HCT116 (cell line): ENCODE measurements around the gene KCTD17. TPM values are rescaled to one million over a fixed set of nuclear protein-coding genes. Genes with fewer than 3 reads are reported as not detected.
A peak's percentile ranks its signal among the peaks of the same experiment; 100 is the strongest.

ENCODE experiments used
- ATAC-seq: fragments of 200-7000 bp; cut with Tn5 transposase; 2 replicates; pipeline ENCODE4 v1.9.1; 2020; ENCODE audit warnings: mild to moderate bottlenecking, moderate library complexity
- BruUV-seq: library from RNA; stranded (reverse); fragments of 400-500 nt; replicated peaks from 2 replicates; lab custom pipeline; 2021; lab: Mats Ljungman, UMichigan
- CTCF ChIA-PET: fragments of 300-600 bp; sonication (Branson Sonifier 250); formaldehyde crosslinking; loops from one replicate; lab custom pipeline; 2021; ENCODE audit warnings: antibody characterized with exemption; lab: Charles Lee
- POLR2A ChIA-PET: fragments of 300-600, 350-600 bp; sonication (Branson Sonifier 250); formaldehyde crosslinking; loops from one replicate; lab custom pipeline; 2021; ENCODE audit warnings: antibody characterized with exemption; lab: Charles Lee
- RAD21 ChIA-PET, 2 experiments: fragments of 300-600 bp; sonication (Branson Sonifier 250); formaldehyde crosslinking; loops; one replicate each; lab custom pipeline; 2023; ENCODE audit warnings: low total read pairs in 2 of 2; ENCODE audit not compliant: uncharacterized antibody in 2 of 2, unreplicated experiment in 2 of 2, low non-redundant PET in 1 of 2; lab: Charles Lee
- DNase-seq: peaks from one replicate; pipeline ENCODE4 v3.0.0-alpha.2; 2010; ENCODE audit warnings: low read depth, low spot score
- H2AFZ ChIP-seq: fragments of 200-600 bp; shearing (Covaris generic), sonication (generic); 2 replicates; pipeline ENCODE4 v1.6.1; 2017; ENCODE audit warnings: low read depth, mixed run types, mixed read lengths, antibody characterized with exemption, low read length; ENCODE audit not compliant: poor library complexity, severe bottlenecking
- H3K27ac ChIP-seq: 2 replicates; pipeline ENCODE4 v1.5.1; 2012; ENCODE audit warnings: low read depth, low read length
- H3K27me3 ChIP-seq: fragments of 200-600 bp; sonication (generic); 2 replicates; pipeline ENCODE4 v1.6.1; 2016; ENCODE audit warnings: mixed run types, low read length, mixed read lengths; ENCODE audit not compliant: insufficient read depth
- H3K36me3 ChIP-seq, 2 experiments: fragments of 200-500 bp in 1 of 2; fragments of 200-600 bp in 1 of 2; sonication (Bioruptor generic) in 1 of 2; sonication (generic) in 1 of 2; 2 replicates each; pipeline versions ENCODE4 v1.5.1 to v1.6.1; 2014 to 2016; ENCODE audit warnings: low read length in 2 of 2, inconsistent platforms in 1 of 2, mixed read lengths in 1 of 2, mixed run types in 1 of 2; ENCODE audit not compliant: insufficient read depth in 2 of 2, control insufficient read depth in 1 of 2
- H3K4me1 ChIP-seq, 2 experiments: fragments of 200-600 bp in 1 of 2; sonication (generic) in 1 of 2; 2 replicates each; pipeline versions ENCODE4 v1.5.1 to v1.6.1; 2012 to 2017; ENCODE audit warnings: low read length in 2 of 2, inconsistent platforms in 1 of 2, mild to moderate bottlenecking in 1 of 2, mixed read lengths in 1 of 2, mixed run types in 1 of 2, moderate library complexity in 1 of 2; ENCODE audit not compliant: insufficient read depth in 2 of 2, control insufficient read depth in 1 of 2
- H3K4me2 ChIP-seq: fragments of 200-600 bp; sonication (generic); 2 replicates; pipeline ENCODE4 v1.6.1; 2017; ENCODE audit warnings: mixed run types, low read length, mixed read lengths
- H3K4me3 ChIP-seq, 2 experiments: fragments of 200-600 bp in 1 of 2; sonication (generic) in 1 of 2; replicated peaks in 1 of 2; 2 replicates each; pipeline ENCODE4 v1.5.1; 2011 to 2016; ENCODE audit warnings: low read length in 2 of 2, control low read depth in 1 of 2, low read depth in 1 of 2, mild to moderate bottlenecking in 1 of 2, mixed read lengths in 1 of 2, mixed run types in 1 of 2
- H3K79me2 ChIP-seq: fragments of 200-600 bp; sonication (generic); 2 replicates; pipeline ENCODE4 v1.6.1; 2017; ENCODE audit warnings: mild to moderate bottlenecking, mixed run types, low read length, moderate library complexity, mixed read lengths; ENCODE audit not compliant: insufficient read depth
- H3K9ac ChIP-seq: fragments of 200-600 bp; sonication (generic); 2 replicates; pipeline ENCODE4 v1.6.1; 2016; ENCODE audit warnings: low read length, mixed read lengths
- H3K9me2 ChIP-seq: fragments of 200-600 bp; sonication (generic), shearing (Covaris generic); 2 replicates; pipeline ENCODE4 v1.6.1; 2017; ENCODE audit warnings: mixed run types, mild to moderate bottlenecking, moderate library complexity; ENCODE audit not compliant: insufficient read depth
- H3K9me3 ChIP-seq, 2 experiments: fragments of 200-500 bp in 1 of 2; fragments of 200-600 bp in 1 of 2; sonication (Bioruptor generic) in 1 of 2; sonication (generic) in 1 of 2; 2 replicates each; pipeline ENCODE4 v1.6.1; 2014 to 2017; ENCODE audit warnings: low read length in 2 of 2, mixed read lengths in 2 of 2, inconsistent platforms in 1 of 2, low read depth in 1 of 2, mild to moderate bottlenecking in 1 of 2, mixed run types in 1 of 2, moderate library complexity in 1 of 2; ENCODE audit not compliant: control insufficient read depth in 1 of 2, insufficient read depth in 1 of 2
- H4K20me1 ChIP-seq: fragments of 200-600 bp; sonication (generic), shearing (Covaris generic); 2 replicates; pipeline ENCODE4 v1.6.1; 2017; ENCODE audit warnings: mixed run types, mild to moderate bottlenecking, moderate library complexity; ENCODE audit not compliant: insufficient read depth
- ATF3 ChIP-seq: IDR thresholded peaks from 2 replicates; pipeline ENCODE4 v1.6.1; 2012
- CBX3 ChIP-seq: IDR thresholded peaks from 2 replicates; pipeline ENCODE4 v1.6.1; 2012; ENCODE audit warnings: low read depth
- CEBPB ChIP-seq: IDR thresholded peaks from 2 replicates; pipeline ENCODE4 v1.6.1; 2012; ENCODE audit warnings: low read depth
- ELF1 ChIP-seq: IDR thresholded peaks from 2 replicates; pipeline ENCODE4 v1.6.1; 2012; ENCODE audit warnings: low read depth, borderline replicate concordance
- EZH2 ChIP-seq: fragments of 200-600 bp; sonication (generic); IDR thresholded peaks from 2 replicates; pipeline ENCODE4 v1.6.1; 2017; ENCODE audit warnings: antibody characterized with exemption, mixed run types
- FOSL1 ChIP-seq: IDR thresholded peaks from 2 replicates; pipeline ENCODE4 v1.6.1; 2012; ENCODE audit warnings: low read depth
- JUND ChIP-seq: IDR thresholded peaks from 2 replicates; pipeline ENCODE4 v1.6.1; 2012
- MAX ChIP-seq: IDR thresholded peaks from 2 replicates; pipeline ENCODE4 v1.6.1; 2012
- RAD21 ChIP-seq: IDR thresholded peaks from 2 replicates; pipeline ENCODE4 v1.6.1; 2012; ENCODE audit warnings: low read depth, mild to moderate bottlenecking
- SIN3A ChIP-seq: IDR thresholded peaks from 2 replicates; pipeline ENCODE4 v1.6.1; 2012; ENCODE audit warnings: low read depth
- SP1 ChIP-seq: IDR thresholded peaks from 2 replicates; pipeline ENCODE4 v1.6.1; 2012; ENCODE audit warnings: low read depth
- SRF ChIP-seq: IDR thresholded peaks from 2 replicates; pipeline ENCODE4 v1.6.1; 2012; ENCODE audit warnings: low read depth
- TCF7L2 ChIP-seq: IDR thresholded peaks from 2 replicates; pipeline ENCODE4 v1.7.0; 2011; ENCODE audit warnings: borderline replicate concordance, inconsistent platforms; ENCODE audit not compliant: insufficient read depth, insufficient read length; ENCODE audit errors: extremely low read depth
- YY1 ChIP-seq: IDR thresholded peaks from 2 replicates; pipeline ENCODE4 v1.6.1; 2011; ENCODE audit warnings: low read length, low read depth, moderate library complexity, mild to moderate bottlenecking; ENCODE audit not compliant: insufficient replicate concordance; ENCODE audit errors: extremely low read depth
- ZBTB33 ChIP-seq: IDR thresholded peaks from 2 replicates; pipeline ENCODE4 v1.6.1; 2011; ENCODE audit warnings: mild to moderate bottlenecking, low read length, moderate library complexity; ENCODE audit not compliant: insufficient replicate concordance; ENCODE audit errors: extremely low read depth
- ZFX ChIP-seq: fragments of 450-650 bp; IDR thresholded peaks from 2 replicates; pipeline ENCODE4 v1.6.1; 2017
- ZNF274 ChIP-seq: fragments of 200-500 bp; sonication (Bioruptor generic); IDR thresholded peaks from 2 replicates; pipeline ENCODE4 v1.6.1; 2014; ENCODE audit warnings: mild to moderate bottlenecking, low read depth, low read length, inconsistent platforms
- intact Hi-C: fragments of 100-400 bp; cut with micrococcal nuclease; formaldehyde crosslinking; loops from 2 replicates; pipeline ENCODE4 v1.10.0; 2022
- total RNA-seq: library from RNA; stranded (reverse); gene quantifications from one replicate; pipeline ENCODE4 v1.2.1, GENCODE V29; 2021; ENCODE audit not compliant: unreplicated experiment

Gene KCTD17
- total RNA-seq, 1 experiment from 2014 or later: 23.4 TPM

- ATAC-seq: no peak
- Histone ChIP-seq H3K4me1 (peaks cover 6 to 35% of the 10 kb centered on the region in 2 experiments; a peak in 3 of 4 replicates), H3K4me3 (no peak overlapping the region), H3K79me2 (no peaks in the 10 kb centered on the region), H3K9me3 (no peaks in the 10 kb centered on the region), H3K9me2 (no peaks in the 10 kb centered on the region), H3K9ac (no peak overlapping the region), H3K27me3 (no peaks in the 10 kb centered on the region), H4K20me1 (no peaks in the 10 kb centered on the region), H3K36me3 (no peaks in the 10 kb centered on the region), H3K4me2 (0 out of 2 replicates have a peak overlapping the region, but pooled peaks have one; percentile 52), H3K27ac (no peak overlapping the region), H2AFZ (peak overlapping the region; percentile 85)
- TF ChIP-seq TCF7L2 (no peak), RAD21 (no peak), MAX (no peak), SIN3A (no peak), ATF3 (no peak), SRF (no peak), YY1 (no peak), FOSL1 (no peak), ELF1 (no peak), ZNF274 (no peak), EZH2 (no peak), ZFX (no peak), CBX3 (no peak), SP1 (no peak), CEBPB (no peak), JUND (no peak), ZBTB33 (no peak)
- intact Hi-C loops: loop anchor here (2.0 to 5.0 kb wide), 2 partner anchors 263 to 498 kb away; no protein-coding TSS in a partner anchor
- no TSS peak for BruUV-seq
- ChIA-PET RAD21 (interaction anchor here (0.5 to 1.0 kb wide), 2 partner anchors 14 to 51 kb away, joined by 3 read pairs; no protein-coding TSS in a partner anchor), CTCF (interaction anchor here (0.5 to 4.1 kb wide), 10 partner anchors 10 to 1285 kb away, joined by 3 to 33 read pairs (median 5); partner anchors contain the start of gene IFT27), POLR2A (no interaction called here)
- DNase-seq: no peak
Observed at GRCh38 chr22:37044634-37045625, 6.6 kb upstream of the KCTD17 start.
